Measurements from ENCODE around the gene PTPN1. TPM values are rescaled to one million over a fixed set of nuclear protein-coding genes. Genes with fewer than 3 reads are reported as not detected.

Gene PTPN1
- total RNA-seq, 1 experiment from 2014 or later, result 30.8 TPM

GRCh38 chr20:50596694-50597021 lies 86.5 kb downstream of the PTPN1 start:
- Histone ChIP-seq H3K9me3 (ENCODE audit: control insufficient read depth, low read depth, low read length) (no peaks in the 10 kb centered on the region), H4K20me1 (ENCODE audit: control insufficient read depth, insufficient read depth, insufficient read length) (no peaks in the 10 kb centered on the region), H2AK5ac (ENCODE audit: insufficient read length, low read length) (no peak overlapping the region), H4K8ac (replicated peaks; ENCODE audit: insufficient read length, low read depth, low read length) (no peak overlapping the region), H3T11ph (ENCODE audit: low read length) (no peak overlapping the region), H3K27ac (ENCODE audit: insufficient read length, low read depth, low read length) (no peak overlapping the region), H4K5ac (ENCODE audit: insufficient read length, low read depth, low read length) (no peak overlapping the region), H3K79me2 (ENCODE audit: insufficient read depth, low read length) (no peaks in the 10 kb centered on the region), H3K4me2 (ENCODE audit: insufficient read depth, insufficient read length, low read length) (no peak overlapping the region), H3K4me1 (ENCODE audit: insufficient read depth, low read length) (no peaks in the 10 kb centered on the region), H3K79me1 (ENCODE audit: insufficient read depth, low read depth, low read length, poor library complexity, severe bottlenecking) (no peaks in the 10 kb centered on the region), H3K18ac (ENCODE audit: insufficient read length, low read depth, low read length) (no peak overlapping the region), H2BK20ac (ENCODE audit: low read depth, low read length, poor library complexity, severe bottlenecking) (no peak overlapping the region), H2AFZ (ENCODE audit: low read length) (no peak overlapping the region), H2BK12ac (ENCODE audit: insufficient read length, low read depth, low read length) (no peak overlapping the region), H2BK15ac (ENCODE audit: low read depth, low read length) (no peak overlapping the region), H3K56ac (ENCODE audit: insufficient read length, low read depth, low read length) (no peak overlapping the region), H4K91ac (ENCODE audit: insufficient read length, low read depth, low read length) (no peak overlapping the region), H3K14ac (ENCODE audit: insufficient read depth, low read length) (peak overlapping the region; percentile 7; the same call in 1 of the 2 replicates), H3K23me2 (ENCODE audit: insufficient read length, low read depth, low read length, poor library complexity, severe bottlenecking) (no peaks in the 10 kb centered on the region), H3K27me3 (ENCODE audit: insufficient read depth, low read length) (no peaks in the 10 kb centered on the region), H3K23ac (ENCODE audit: insufficient read length, low read depth, low read length) (no peak overlapping the region), H3K9ac (ENCODE audit: extremely low read depth, insufficient read length, low read length) (no peak overlapping the region), H3K4ac (ENCODE audit: low read depth, low read length) (no peak overlapping the region), H2BK120ac (ENCODE audit: low read depth, low read length, poor library complexity, severe bottlenecking) (no peak overlapping the region), H2BK5ac (ENCODE audit: insufficient read length, low read length) (no peak overlapping the region)
- DNase-seq, result no peak
- no CpG with 5 or more reads among the region's 11 CpGs for WGBS (ENCODE audit: extremely low coverage, insufficient read length, low lambda C conversion rate)
- H3K4me3 Mint-ChIP-seq, result no peak overlapping the region
- H3K27me3 Mint-ChIP-seq (ENCODE audit: low read depth), result peaks cover 1% of the 10 kb centered on the region; the same call in 1 of the 2 replicates
- peaks cover 9 to 15% of the 10 kb centered on the region in 2 experiments for H3K4me1 Mint-ChIP-seq
- H3K36me3 Mint-ChIP-seq (ENCODE audit: insufficient read depth in 1 of 3, low read depth in 3 of 3), result no peaks in the 10 kb centered on the region
- TF ChIP-seq CTCF (conservative IDR thresholded peaks at IDR 0.05), result no peak
- no peaks in the 10 kb centered on the region for H3K9me3 Mint-ChIP-seq
- peak overlapping the region in 1 of 3 experiments; percentile 74; a peak in 1 of 7 replicates for H3K27ac Mint-ChIP-seq
